Type B pancreatic cell (in vitro differentiated cells): Measurements from ENCODE around the gene CDX1. TPM values are rescaled to one million over a fixed set of nuclear protein-coding genes. Genes with fewer than 3 reads are reported as not detected.

Source experiments
- DNase-seq: peaks from one replicate; pipeline ENCODE4 v3.0.0; 2021; ENCODE audit warnings: mixed read lengths; ENCODE audit not compliant: unreplicated experiment; ENCODE audit errors: extremely low spot score
- H3K27ac Mint-ChIP-seq: 2 replicates; pipeline ENCODE4 v1.8.0; 2021; ENCODE audit warnings: mild to moderate bottlenecking, mixed read lengths
- H3K27me3 Mint-ChIP-seq: 2 replicates; pipeline ENCODE4 v1.8.0; 2021; ENCODE audit warnings: mixed read lengths
- H3K36me3 Mint-ChIP-seq: 2 replicates; pipeline ENCODE4 v1.8.0; 2021; ENCODE audit warnings: mixed read lengths
- H3K4me1 Mint-ChIP-seq: one replicate; pipeline ENCODE4 v1.8.0; 2021; ENCODE audit warnings: mixed read lengths; ENCODE audit not compliant: unreplicated experiment
- H3K4me3 Mint-ChIP-seq: 2 replicates; pipeline ENCODE4 v1.8.0; 2021; ENCODE audit warnings: mild to moderate bottlenecking, mixed read lengths
- H3K9me3 Mint-ChIP-seq: 2 replicates; pipeline ENCODE4 v1.8.0; 2021; ENCODE audit warnings: mixed read lengths
- CTCF ChIP-seq: fragments of 200-600 bp; sonication (generic); conservative IDR thresholded peaks from 2 replicates; pipeline ENCODE4 v1.5.0; 2021; ENCODE audit warnings: antibody characterized with exemption, mild to moderate bottlenecking
- total RNA-seq: library from RNA; stranded (reverse); gene quantifications from 2 replicates; pipeline ENCODE4 v1.2.1, GENCODE V29; 2021; ENCODE audit warnings: low replicate concordance

The CDX1 gene
- total RNA-seq, 1 donor from 2014 or later = 5.0 TPM

GRCh38 chr5:150182774-150183173 is 16.2 kb downstream of the CDX1 start:
- Mint-ChIP-seq H3K27me3 (peaks cover 29% of the 10 kb centered on the region), H3K36me3 (no peaks in the 10 kb centered on the region), H3K27ac (no peak overlapping the region), H3K4me1 (peaks cover 16% of the 10 kb centered on the region), H3K9me3 (no peaks in the 10 kb centered on the region), H3K4me3 (no peak overlapping the region)
- DNase-seq = no peak
- no peak for TF ChIP-seq CTCF

DNA sequence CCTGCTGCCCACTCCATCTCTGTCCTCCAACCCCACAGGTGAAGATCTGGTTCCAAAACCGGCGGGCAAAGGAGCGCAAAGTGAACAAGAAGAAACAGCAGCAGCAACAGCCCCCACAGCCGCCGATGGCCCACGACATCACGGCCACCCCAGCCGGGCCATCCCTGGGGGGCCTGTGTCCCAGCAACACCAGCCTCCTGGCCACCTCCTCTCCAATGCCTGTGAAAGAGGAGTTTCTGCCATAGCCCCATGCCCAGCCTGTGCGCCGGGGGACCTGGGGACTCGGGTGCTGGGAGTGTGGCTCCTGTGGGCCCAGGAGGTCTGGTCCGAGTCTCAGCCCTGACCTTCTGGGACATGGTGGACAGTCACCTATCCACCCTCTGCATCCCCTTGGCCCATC is 16.9 kb downstream of the CDX1 start:
- TF ChIP-seq CTCF = no peak
- H3K4me1 Mint-ChIP-seq = peaks cover 16% of the 10 kb centered on the region
- no peak for DNase-seq
- no peak overlapping the region for H3K4me3 Mint-ChIP-seq
- H3K36me3 Mint-ChIP-seq = no peaks in the 10 kb centered on the region
- H3K27me3 Mint-ChIP-seq = peaks cover 34% of the 10 kb centered on the region
- H3K9me3 Mint-ChIP-seq = no peaks in the 10 kb centered on the region
- H3K27ac Mint-ChIP-seq = no peak overlapping the region

- peaks cover 40% of the 10 kb centered on the region for H3K27me3 Mint-ChIP-seq
- no peak for DNase-seq
- H3K27ac Mint-ChIP-seq = no peak overlapping the region
- no peaks in the 10 kb centered on the region for H3K9me3 Mint-ChIP-seq
- H3K4me3 Mint-ChIP-seq = no peak overlapping the region
- H3K4me1 Mint-ChIP-seq = peaks cover 16% of the 10 kb centered on the region
- TF ChIP-seq CTCF = no peak
- no peaks in the 10 kb centered on the region for H3K36me3 Mint-ChIP-seq
Observed at GRCh38 chr5:150184006-150184405, 17.4 kb downstream of the CDX1 start.

DNA sequence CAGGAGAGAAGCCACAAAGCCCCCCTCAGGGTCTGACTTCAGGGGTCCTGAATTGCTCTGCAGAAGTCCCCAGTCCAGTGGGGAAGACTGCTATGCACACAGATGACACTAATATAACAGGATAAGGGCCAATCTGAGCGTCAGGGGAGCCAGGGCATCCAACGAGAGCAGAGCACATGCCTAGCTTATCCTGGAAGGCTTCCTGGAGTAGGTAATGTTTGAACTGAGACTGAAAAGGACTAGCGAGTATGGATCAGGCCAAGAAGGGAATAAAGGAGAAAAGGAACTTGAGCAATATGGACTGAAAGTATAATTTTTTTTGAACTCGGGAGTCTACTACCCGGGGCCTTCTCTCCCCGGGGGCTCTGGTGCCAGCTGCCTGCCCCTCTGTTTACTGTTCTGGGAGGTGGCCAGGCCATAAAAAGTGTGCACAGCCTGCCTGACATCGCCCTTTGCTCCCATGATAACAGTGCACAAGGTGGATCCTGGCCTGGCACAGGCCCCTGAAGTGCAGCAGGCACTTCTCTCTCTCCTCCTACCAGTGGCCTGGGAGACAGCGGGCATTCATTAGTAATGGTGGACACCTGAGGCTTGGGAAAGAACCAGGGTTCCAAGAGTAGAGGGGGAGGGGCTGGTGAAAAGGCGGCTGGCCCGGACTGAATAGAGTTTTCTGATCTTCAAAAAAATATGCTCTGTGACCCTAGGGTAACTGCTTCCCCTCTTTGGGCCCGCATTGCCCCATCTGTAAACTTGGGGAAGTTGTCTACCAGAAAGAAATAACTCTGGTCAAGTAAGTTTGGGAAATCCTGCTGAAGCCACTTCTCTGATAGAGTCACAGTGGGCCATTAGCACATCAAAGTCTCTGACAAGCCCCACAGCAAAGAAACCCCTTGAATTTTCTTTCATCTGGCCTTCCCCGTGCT is 18.7 kb downstream of the CDX1 start:
- H3K4me3 Mint-ChIP-seq = no peak overlapping the region
- no peaks in the 10 kb centered on the region for H3K9me3 Mint-ChIP-seq
- peaks cover 49% of the 10 kb centered on the region for H3K27me3 Mint-ChIP-seq
- H3K27ac Mint-ChIP-seq = no peak overlapping the region
- no peak for DNase-seq
- peaks cover 16% of the 10 kb centered on the region for H3K4me1 Mint-ChIP-seq
- no peak for TF ChIP-seq CTCF
- H3K36me3 Mint-ChIP-seq = no peaks in the 10 kb centered on the region

- peaks cover 55% of the 10 kb centered on the region for H3K27me3 Mint-ChIP-seq
- TF ChIP-seq CTCF = no peak
- H3K4me1 Mint-ChIP-seq = peaks cover 11% of the 10 kb centered on the region
- no peak overlapping the region for H3K4me3 Mint-ChIP-seq
- DNase-seq = no peak
- no peaks in the 10 kb centered on the region for H3K9me3 Mint-ChIP-seq
- H3K36me3 Mint-ChIP-seq = no peaks in the 10 kb centered on the region
- H3K27ac Mint-ChIP-seq = no peak overlapping the region
Observed at GRCh38 chr5:150186137-150186536, 19.6 kb downstream of the CDX1 start.
